ENCODE measurements around the gene GAK. TPM values are rescaled to one million over a fixed set of nuclear protein-coding genes. Genes with fewer than 3 reads are reported as not detected.

The GAK gene
- total and polyA plus RNA-seq, 2 of the 13 experiments (the other 11 are each of a cell fraction or from before 2014, with no cell fraction given): 17.5 to 44.3 TPM

DNA sequence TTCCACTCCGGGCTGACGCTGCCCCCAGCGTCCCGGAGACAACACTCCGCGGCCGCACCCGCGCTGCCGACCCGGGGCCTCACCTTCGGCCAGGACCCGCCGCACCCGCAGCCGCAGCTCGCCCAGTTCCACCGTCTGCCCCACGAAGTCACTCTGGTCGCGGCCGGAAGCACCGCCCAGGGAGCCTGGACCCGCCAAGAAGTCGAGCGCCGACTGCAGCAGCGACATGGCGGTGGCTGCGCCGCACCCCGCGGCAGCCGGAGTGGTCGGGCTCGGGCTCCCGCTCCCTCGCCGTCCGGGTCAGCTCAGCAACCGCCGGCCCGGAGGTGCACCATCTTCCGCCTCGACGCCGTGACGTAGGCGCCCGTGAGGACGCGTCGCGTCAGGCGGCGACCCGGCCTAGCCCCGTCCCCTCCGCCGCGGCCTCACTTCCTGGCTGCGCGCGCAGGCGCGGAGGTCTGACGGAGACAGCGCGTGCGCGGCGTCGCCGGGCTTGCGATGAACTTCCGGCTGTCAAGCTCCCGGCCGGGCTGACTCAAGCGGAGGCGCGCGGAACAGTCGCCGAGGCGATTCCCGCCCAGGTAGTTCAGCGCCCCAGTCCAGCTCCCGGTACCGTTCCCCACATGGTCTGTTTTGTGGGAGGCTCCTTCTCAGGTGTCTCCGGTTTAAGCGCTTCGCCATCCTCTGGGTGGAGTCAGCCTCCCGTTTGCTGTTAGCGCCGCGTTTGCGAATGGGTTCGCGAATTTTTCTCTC, at the start of gene GAK, which contains the start of gene TMEM175 (continued):
- TF ChIP-seq NFYC (CRISPR knock-in tag; IDR thresholded peaks at IDR 0.05) (0 out of 2 replicates have a peak, but pooled peaks have one; percentile 11), POLR2AphosphoS5 (IDR thresholded peaks at IDR 0.05; ENCODE audit: low read depth, low read length) (peak; percentile 61), KDM1A (CRISPR knock-in tag; IDR thresholded peaks at IDR 0.05) (no peak), KDM4B (CRISPR knock-in tag; IDR thresholded peaks at IDR 0.05) (no peak), GTF2F1 (IDR thresholded peaks at IDR 0.05; ENCODE audit: low read length) (no peak), RFXAP (CRISPR knock-in tag; IDR thresholded peaks at IDR 0.05; ENCODE audit: borderline replicate concordance) (peak; percentile 52; the same call in 1 of the 2 replicates), SPEN (CRISPR knock-in tag; IDR thresholded peaks at IDR 0.05; ENCODE audit: low read depth) (peak; percentile 95), ZNF460 (CRISPR knock-in tag; IDR thresholded peaks at IDR 0.05; ENCODE audit: borderline replicate concordance) (no peak), ARNTL (CRISPR knock-in tag; IDR thresholded peaks at IDR 0.05) (0 out of 2 replicates have a peak, but pooled peaks have one; percentile 30), NR2F6 (IDR thresholded peaks at IDR 0.05) (no peak), NR2F6 (CRISPR knock-in tag; IDR thresholded peaks at IDR 0.05) (no peak), ZNF274 (CRISPR knock-in tag; IDR thresholded peaks at IDR 0.05) (peak; percentile 42; the same call in 1 of the 2 replicates), PHF8 (CRISPR knock-in tag; IDR thresholded peaks at IDR 0.05) (peak; percentile 90), ZMYM4 (CRISPR knock-in tag; IDR thresholded peaks at IDR 0.05) (peak; percentile 60), GZF1 (CRISPR knock-in tag; IDR thresholded peaks at IDR 0.05) (no peak), TSC22D2 (CRISPR knock-in tag; IDR thresholded peaks at IDR 0.05; ENCODE audit: borderline replicate concordance) (no peak), ZNF136 (CRISPR knock-in tag; IDR thresholded peaks at IDR 0.05; ENCODE audit: low read depth) (no peak), TBX3 (IDR thresholded peaks at IDR 0.05; ENCODE audit: borderline replicate concordance) (no peak)
- TF ChIP-seq, protein P1, sequence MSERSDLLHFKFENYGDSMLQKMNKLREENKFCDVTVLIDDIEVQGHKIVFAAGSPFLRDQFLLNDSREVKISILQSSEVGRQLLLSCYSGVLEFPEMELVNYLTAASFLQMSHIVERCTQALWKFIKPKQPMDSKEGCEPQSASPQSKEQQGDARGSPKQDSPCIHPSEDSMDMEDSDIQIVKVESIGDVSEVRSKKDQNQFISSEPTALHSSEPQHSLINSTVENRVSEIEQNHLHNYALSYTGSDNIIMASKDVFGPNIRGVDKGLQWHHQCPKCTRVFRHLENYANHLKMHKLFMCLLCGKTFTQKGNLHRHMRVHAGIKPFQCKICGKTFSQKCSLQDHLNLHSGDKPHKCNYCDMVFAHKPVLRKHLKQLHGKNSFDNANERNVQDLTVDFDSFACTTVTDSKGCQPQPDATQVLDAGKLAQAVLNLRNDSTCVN (CRISPR knock-in tag; IDR thresholded peaks at IDR 0.05; ENCODE audit: borderline replicate concordance): no peak
- TF ChIP-seq, protein P2, sequence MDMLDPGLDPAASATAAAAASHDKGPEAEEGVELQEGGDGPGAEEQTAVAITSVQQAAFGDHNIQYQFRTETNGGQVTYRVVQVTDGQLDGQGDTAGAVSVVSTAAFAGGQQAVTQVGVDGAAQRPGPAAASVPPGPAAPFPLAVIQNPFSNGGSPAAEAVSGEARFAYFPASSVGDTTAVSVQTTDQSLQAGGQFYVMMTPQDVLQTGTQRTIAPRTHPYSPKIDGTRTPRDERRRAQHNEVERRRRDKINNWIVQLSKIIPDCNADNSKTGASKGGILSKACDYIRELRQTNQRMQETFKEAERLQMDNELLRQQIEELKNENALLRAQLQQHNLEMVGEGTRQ (IDR thresholded peaks at IDR 0.05; ENCODE audit: low read depth, low read length): no peak
- TF ChIP-seq, protein P2 (CRISPR knock-in tag; IDR thresholded peaks at IDR 0.05; ENCODE audit: borderline replicate concordance): no peak; the same call in 1 of the 2 replicates
- TF ChIP-seq, protein P3, sequence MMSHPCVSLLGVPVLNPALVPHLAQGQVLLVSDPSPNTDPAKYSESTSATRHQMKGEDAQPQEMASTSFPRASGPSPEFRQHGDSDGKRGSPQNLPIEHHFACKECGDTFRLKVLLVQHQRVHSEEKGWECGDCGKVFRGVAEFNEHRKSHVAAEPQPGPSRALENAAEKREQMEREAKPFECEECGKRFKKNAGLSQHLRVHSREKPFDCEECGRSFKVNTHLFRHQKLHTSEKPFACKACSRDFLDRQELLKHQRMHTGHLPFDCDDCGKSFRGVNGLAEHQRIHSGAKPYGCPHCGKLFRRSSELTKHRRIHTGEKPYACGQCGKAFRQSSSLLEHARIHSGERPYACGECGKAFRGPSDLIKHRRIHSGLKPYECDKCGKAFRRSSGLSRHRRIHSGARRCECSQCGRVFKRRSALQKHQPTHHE (CRISPR knock-in tag; IDR thresholded peaks at IDR 0.05; ENCODE audit: borderline replicate concordance): peak; percentile 68; the same call in 1 of the 2 replicates
- TF ChIP-seq, protein P4, sequence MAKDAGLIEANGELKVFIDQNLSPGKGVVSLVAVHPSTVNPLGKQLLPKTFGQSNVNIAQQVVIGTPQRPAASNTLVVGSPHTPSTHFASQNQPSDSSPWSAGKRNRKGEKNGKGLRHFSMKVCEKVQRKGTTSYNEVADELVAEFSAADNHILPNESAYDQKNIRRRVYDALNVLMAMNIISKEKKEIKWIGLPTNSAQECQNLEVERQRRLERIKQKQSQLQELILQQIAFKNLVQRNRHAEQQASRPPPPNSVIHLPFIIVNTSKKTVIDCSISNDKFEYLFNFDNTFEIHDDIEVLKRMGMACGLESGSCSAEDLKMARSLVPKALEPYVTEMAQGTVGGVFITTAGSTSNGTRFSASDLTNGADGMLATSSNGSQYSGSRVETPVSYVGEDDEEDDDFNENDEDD (CRISPR knock-in tag; IDR thresholded peaks at IDR 0.05; ENCODE audit: borderline replicate concordance): peak; percentile 58; the same call in 1 of the 2 replicates
- TF ChIP-seq, protein P5, sequence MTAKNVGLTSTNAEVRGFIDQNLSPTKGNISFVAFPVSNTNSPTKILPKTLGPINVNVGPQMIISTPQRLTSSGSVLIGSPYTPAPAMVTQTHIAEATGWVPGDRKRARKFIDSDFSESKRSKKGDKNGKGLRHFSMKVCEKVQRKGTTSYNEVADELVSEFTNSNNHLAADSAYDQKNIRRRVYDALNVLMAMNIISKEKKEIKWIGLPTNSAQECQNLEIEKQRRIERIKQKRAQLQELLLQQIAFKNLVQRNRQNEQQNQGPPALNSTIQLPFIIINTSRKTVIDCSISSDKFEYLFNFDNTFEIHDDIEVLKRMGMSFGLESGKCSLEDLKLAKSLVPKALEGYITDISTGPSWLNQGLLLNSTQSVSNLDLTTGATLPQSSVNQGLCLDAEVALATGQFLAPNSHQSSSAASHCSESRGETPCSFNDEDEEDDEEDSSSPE (CRISPR knock-in tag; IDR thresholded peaks at IDR 0.05): peak; percentile 70
